ENCODE data around the gene FAM107B.

Gene FAM107B

GRCh38 chr10:14532473-14533251 lies 242.0 kb downstream of the FAM107B start:
- TF ChIP-seq, protein P1, sequence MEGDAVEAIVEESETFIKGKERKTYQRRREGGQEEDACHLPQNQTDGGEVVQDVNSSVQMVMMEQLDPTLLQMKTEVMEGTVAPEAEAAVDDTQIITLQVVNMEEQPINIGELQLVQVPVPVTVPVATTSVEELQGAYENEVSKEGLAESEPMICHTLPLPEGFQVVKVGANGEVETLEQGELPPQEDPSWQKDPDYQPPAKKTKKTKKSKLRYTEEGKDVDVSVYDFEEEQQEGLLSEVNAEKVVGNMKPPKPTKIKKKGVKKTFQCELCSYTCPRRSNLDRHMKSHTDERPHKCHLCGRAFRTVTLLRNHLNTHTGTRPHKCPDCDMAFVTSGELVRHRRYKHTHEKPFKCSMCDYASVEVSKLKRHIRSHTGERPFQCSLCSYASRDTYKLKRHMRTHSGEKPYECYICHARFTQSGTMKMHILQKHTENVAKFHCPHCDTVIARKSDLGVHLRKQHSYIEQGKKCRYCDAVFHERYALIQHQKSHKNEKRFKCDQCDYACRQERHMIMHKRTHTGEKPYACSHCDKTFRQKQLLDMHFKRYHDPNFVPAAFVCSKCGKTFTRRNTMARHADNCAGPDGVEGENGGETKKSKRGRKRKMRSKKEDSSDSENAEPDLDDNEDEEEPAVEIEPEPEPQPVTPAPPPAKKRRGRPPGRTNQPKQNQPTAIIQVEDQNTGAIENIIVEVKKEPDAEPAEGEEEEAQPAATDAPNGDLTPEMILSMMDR (IDR thresholded peaks at IDR 0.05), result no peak
- H3K4me3 ChIP-seq, result no peak overlapping the region
- no peak for DNase-seq (ENCODE audit: low spot score)
- H3K27ac ChIP-seq, result no peak overlapping the region

GRCh38 chr10:14531974-14532373 lies 242.7 kb downstream of the FAM107B start:
- H3K4me3 ChIP-seq, result no peak overlapping the region
- no peak overlapping the region for H3K27ac ChIP-seq
- TF ChIP-seq, protein P1 (IDR thresholded peaks at IDR 0.05), result no peak
- DNase-seq (ENCODE audit: low spot score), result no peak

GRCh38 chr10:14530465-14530864 lies 244.2 kb downstream of the FAM107B start:
- Histone ChIP-seq H3K4me3 (no peak overlapping the region), H3K27ac (no peak overlapping the region)
- TF ChIP-seq, protein P1 (IDR thresholded peaks at IDR 0.05), result no peak
- DNase-seq (ENCODE audit: low spot score), result no peak

GRCh38 chr10:14529351-14529750 lies 245.3 kb downstream of the FAM107B start:
- Histone ChIP-seq H3K27ac (no peak overlapping the region), H3K4me3 (no peak overlapping the region)
- DNase-seq (ENCODE audit: low spot score), result no peak
- TF ChIP-seq, protein P1 (IDR thresholded peaks at IDR 0.05), result no peak

- no peak overlapping the region for H3K4me3 ChIP-seq
- DNase-seq (ENCODE audit: low spot score), result no peak
- no peak overlapping the region for H3K27ac ChIP-seq
- TF ChIP-seq, protein P1 (IDR thresholded peaks at IDR 0.05), result no peak
These were observed 246.2 kb downstream of the FAM107B start for GRCh38 chr10:14528450-14528849.

DNA sequence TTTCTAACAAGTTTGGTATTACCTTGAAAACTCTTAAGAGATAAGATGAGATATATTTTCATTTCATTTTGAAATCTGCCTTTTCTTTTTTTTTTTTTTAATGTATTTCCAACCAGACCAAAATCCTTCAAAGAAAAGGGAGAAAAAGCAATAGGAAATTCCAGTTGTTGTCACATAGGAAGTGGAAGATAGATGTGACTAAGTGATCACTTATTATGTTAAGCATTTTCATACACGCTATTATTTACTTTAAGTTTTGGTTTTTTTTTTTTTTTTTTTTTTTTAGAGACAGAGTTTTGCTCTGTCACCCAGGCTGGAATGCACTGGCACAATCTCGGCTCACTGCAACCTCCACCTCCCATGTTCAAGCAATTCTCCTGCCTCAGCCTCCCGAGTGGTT lies 246.8 kb downstream of the FAM107B start:
- TF ChIP-seq, protein P1 (IDR thresholded peaks at IDR 0.05), result no peak
- H3K4me3 ChIP-seq, result no peak overlapping the region
- H3K27ac ChIP-seq, result no peak overlapping the region
- no peak for DNase-seq (ENCODE audit: low spot score)

Measured in coronary artery (tissue), 2 donors.